Measurements from ENCODE around the gene LRG1. TPM values are rescaled to one million over a fixed set of nuclear protein-coding genes. Genes with fewer than 3 reads are reported as not detected.

Gene LRG1
- total and polyA plus RNA-seq, 9 of the 15 experiments (the other 6 are each of a cell fraction or from before 2014, with no cell fraction given): 1.5 to 11.9 (median 8.7) TPM

DNA sequence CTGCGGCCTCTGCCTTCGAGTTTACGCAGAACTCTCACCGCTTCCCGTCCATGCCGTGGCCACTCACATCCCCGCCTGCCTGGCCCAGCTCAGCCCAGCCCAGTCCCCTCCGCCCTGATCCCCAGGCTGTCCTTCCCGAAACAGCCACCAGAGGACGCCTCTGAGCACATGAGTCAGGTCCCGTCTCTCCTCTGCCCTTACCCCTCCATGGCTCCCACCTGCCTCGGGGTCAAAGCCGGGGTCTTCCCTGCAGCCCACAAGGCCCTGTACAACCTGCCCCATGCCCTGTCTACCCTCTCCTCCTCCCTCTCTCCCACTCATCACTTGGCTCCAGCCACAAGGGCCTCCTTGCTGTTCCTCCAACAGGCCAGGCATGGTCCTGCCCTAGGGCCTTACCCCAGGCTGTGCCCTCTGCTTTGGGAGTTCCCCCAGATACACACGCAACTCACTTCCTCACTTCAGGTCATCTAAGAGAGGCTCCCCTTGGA, 27.8 kb upstream of the LRG1 start (continued):
- TF ChIP-seq, protein P1, sequence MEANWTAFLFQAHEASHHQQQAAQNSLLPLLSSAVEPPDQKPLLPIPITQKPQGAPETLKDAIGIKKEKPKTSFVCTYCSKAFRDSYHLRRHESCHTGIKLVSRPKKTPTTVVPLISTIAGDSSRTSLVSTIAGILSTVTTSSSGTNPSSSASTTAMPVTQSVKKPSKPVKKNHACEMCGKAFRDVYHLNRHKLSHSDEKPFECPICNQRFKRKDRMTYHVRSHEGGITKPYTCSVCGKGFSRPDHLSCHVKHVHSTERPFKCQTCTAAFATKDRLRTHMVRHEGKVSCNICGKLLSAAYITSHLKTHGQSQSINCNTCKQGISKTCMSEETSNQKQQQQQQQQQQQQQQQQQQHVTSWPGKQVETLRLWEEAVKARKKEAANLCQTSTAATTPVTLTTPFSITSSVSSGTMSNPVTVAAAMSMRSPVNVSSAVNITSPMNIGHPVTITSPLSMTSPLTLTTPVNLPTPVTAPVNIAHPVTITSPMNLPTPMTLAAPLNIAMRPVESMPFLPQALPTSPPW (CRISPR knock-in tag; IDR thresholded peaks at IDR 0.05): peak; percentile 49
- TF ChIP-seq BCOR (IDR thresholded peaks at IDR 0.05) (peak; percentile 99), POLR2A (conservative IDR thresholded peaks at IDR 0.05) (no peak), CHD2 (IDR thresholded peaks at IDR 0.05; ENCODE audit: low read depth, low read length) (no peak), ZNF57 (CRISPR knock-in tag; IDR thresholded peaks at IDR 0.05) (no peak), NFE2 (IDR thresholded peaks at IDR 0.05; ENCODE audit: low read depth) (0 out of 2 replicates have a peak, but pooled peaks have one; percentile 27), PHF20 (IDR thresholded peaks at IDR 0.05; ENCODE audit: partially characterized antibody) (peak; percentile 41), DPF2 (IDR thresholded peaks at IDR 0.05) (peak; percentile 18; the same call in 1 of the 2 replicates), CREM (IDR thresholded peaks at IDR 0.05; ENCODE audit: low read depth) (peak; percentile 40), YY1 (IDR thresholded peaks at IDR 0.05; ENCODE audit: borderline replicate concordance in 1 of 3, control insufficient read depth in 1 of 3, extremely low read depth in 1 of 3, insufficient read depth in 3 of 3, insufficient read length in 1 of 3, insufficient replicate concordance in 2 of 3, low read depth in 1 of 3, low read length in 2 of 3) (peak in 2 of 3 experiments; percentile 23 to 44), RBM15 (IDR thresholded peaks at IDR 0.05; ENCODE audit: insufficient read depth, low read length) (no peak), TCF7 (IDR thresholded peaks at IDR 0.05; ENCODE audit: borderline replicate concordance) (no peak), ARID1B (IDR thresholded peaks at IDR 0.05) (peak; percentile 35; the same call in 1 of the 2 replicates), SNRNP70 (optimal IDR thresholded peaks at IDR 0.05; ENCODE audit: low read depth, low read length) (no peak), ATF1 (CRISPR knock-in tag; IDR thresholded peaks at IDR 0.05) (no peak), ATF1 (tag; IDR thresholded peaks at IDR 0.05) (0 out of 2 replicates have a peak, but pooled peaks have one; percentile 15)
- TF ChIP-seq, protein P2, sequence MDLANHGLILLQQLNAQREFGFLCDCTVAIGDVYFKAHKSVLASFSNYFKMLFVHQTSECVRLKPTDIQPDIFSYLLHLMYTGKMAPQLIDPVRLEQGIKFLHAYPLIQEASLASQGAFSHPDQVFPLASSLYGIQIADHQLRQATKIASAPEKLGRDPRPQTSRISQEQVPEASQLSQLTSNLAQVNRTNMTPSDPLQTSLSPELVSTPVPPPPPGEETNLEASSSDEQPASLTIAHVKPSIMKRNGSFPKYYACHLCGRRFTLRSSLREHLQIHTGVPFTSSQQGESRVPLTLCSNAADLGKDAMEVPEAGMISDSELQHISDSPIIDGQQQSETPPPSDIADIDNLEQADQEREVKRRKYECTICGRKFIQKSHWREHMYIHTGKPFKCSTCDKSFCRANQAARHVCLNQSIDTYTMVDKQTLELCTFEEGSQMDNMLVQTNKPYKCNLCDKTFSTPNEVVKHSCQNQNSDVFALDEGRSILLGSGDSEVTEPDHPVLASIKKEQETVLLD (IDR thresholded peaks at IDR 0.05): 0 out of 2 replicates have a peak, but pooled peaks have one; percentile 25
- TF ChIP-seq, protein P3, sequence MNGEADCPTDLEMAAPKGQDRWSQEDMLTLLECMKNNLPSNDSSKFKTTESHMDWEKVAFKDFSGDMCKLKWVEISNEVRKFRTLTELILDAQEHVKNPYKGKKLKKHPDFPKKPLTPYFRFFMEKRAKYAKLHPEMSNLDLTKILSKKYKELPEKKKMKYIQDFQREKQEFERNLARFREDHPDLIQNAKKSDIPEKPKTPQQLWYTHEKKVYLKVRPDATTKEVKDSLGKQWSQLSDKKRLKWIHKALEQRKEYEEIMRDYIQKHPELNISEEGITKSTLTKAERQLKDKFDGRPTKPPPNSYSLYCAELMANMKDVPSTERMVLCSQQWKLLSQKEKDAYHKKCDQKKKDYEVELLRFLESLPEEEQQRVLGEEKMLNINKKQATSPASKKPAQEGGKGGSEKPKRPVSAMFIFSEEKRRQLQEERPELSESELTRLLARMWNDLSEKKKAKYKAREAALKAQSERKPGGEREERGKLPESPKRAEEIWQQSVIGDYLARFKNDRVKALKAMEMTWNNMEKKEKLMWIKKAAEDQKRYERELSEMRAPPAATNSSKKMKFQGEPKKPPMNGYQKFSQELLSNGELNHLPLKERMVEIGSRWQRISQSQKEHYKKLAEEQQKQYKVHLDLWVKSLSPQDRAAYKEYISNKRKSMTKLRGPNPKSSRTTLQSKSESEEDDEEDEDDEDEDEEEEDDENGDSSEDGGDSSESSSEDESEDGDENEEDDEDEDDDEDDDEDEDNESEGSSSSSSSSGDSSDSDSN (IDR thresholded peaks at IDR 0.05; ENCODE audit: borderline replicate concordance in 1 of 2, low read depth in 2 of 2, low read length in 2 of 2): peak in 1 of 2 experiments; percentile 18; a peak in 1 of 4 replicates
- TF ChIP-seq, protein P4, sequence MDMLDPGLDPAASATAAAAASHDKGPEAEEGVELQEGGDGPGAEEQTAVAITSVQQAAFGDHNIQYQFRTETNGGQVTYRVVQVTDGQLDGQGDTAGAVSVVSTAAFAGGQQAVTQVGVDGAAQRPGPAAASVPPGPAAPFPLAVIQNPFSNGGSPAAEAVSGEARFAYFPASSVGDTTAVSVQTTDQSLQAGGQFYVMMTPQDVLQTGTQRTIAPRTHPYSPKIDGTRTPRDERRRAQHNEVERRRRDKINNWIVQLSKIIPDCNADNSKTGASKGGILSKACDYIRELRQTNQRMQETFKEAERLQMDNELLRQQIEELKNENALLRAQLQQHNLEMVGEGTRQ (CRISPR knock-in tag; IDR thresholded peaks at IDR 0.05): no peak
